Karpas-422 (cell line): ENCODE results near the gene TECR. TPM values are rescaled to one million over a fixed set of nuclear protein-coding genes. Genes with fewer than 3 reads are reported as not detected.
"Not testable (repeated sequence)": the region's sequence is repeated elsewhere in the genome, so short reads cannot be mapped to it uniquely, and the experiment has no call there.

Experiments used
- DNase-seq: peaks from one replicate; pipeline ENCODE4 v3.0.0-alpha.2; 2015
- H2AFZ ChIP-seq: fragments of 200-600 bp; sonication (generic); 2 replicates; pipeline ENCODE4 v1.6.1; 2014; ENCODE audit warnings: antibody characterized with exemption, low read length, mixed read lengths
- H3K27ac ChIP-seq: fragments of 200-600 bp; sonication (generic); 2 replicates; pipeline ENCODE4 v1.5.1; 2014; ENCODE audit warnings: mild to moderate bottlenecking, low read length, moderate library complexity
- H3K27me3 ChIP-seq: fragments of 200-600 bp; sonication (generic); 2 replicates; pipeline ENCODE4 v1.6.1; 2014; ENCODE audit warnings: low read length, mixed read lengths
- H3K36me3 ChIP-seq: fragments of 200-600 bp; sonication (generic); 2 replicates; pipeline ENCODE4 v1.6.1; 2014; ENCODE audit warnings: low read length, mixed read lengths; ENCODE audit not compliant: insufficient read depth
- H3K4me1 ChIP-seq: fragments of 200-600 bp; sonication (generic); 2 replicates; pipeline ENCODE4 v1.6.1; 2014; ENCODE audit warnings: mild to moderate bottlenecking, low read length, mixed read lengths
- H3K4me2 ChIP-seq: fragments of 200-600 bp; sonication (generic); 2 replicates; pipeline ENCODE4 v1.6.1; 2014; ENCODE audit warnings: low read length, low read depth, mild to moderate bottlenecking; ENCODE audit not compliant: poor library complexity, severe bottlenecking
- H3K4me3 ChIP-seq: fragments of 200-600 bp; sonication (generic); 2 replicates; pipeline ENCODE4 v1.5.1; 2014; ENCODE audit warnings: mild to moderate bottlenecking, antibody characterized with exemption, low read length, mixed read lengths
- H3K79me2 ChIP-seq: fragments of 200-600 bp; sonication (generic); 2 replicates; pipeline ENCODE4 v1.6.1; 2014; ENCODE audit warnings: mild to moderate bottlenecking, low read length, mixed read lengths
- H3K9ac ChIP-seq: fragments of 200-600 bp; sonication (generic); 2 replicates; pipeline ENCODE4 v1.6.0; 2014; ENCODE audit warnings: low read length
- H3K9me2 ChIP-seq: fragments of 200-600 bp; sonication (generic), shearing (Covaris generic); replicated peaks from 2 replicates; pipeline ENCODE4 v1.6.0; 2014; ENCODE audit warnings: mild to moderate bottlenecking, low read length, moderate library complexity; ENCODE audit not compliant: insufficient read depth
- H3K9me3 ChIP-seq: fragments of 300-700, 200-600 bp; sonication (generic); 2 replicates; pipeline ENCODE4 v1.6.1; 2014; ENCODE audit warnings: low read length, mixed read lengths
- H4K20me1 ChIP-seq: fragments of 200-600 bp; sonication (generic); 2 replicates; pipeline ENCODE4 v1.6.1; 2014; ENCODE audit warnings: mild to moderate bottlenecking, antibody characterized with exemption, low read length, low read depth; ENCODE audit not compliant: insufficient read depth
- total RNA-seq: library from RNA; depleted of rRNA; stranded (reverse); fragments of >200 nt; shearing (Covaris generic); gene quantifications from 2 replicates; pipeline ENCODE4 v1.2.3, GENCODE V29; 2014; ENCODE audit warnings: low replicate concordance

The TECR gene
- total RNA-seq, 1 experiment from 2014 or later, result 81.4 TPM

DNA sequence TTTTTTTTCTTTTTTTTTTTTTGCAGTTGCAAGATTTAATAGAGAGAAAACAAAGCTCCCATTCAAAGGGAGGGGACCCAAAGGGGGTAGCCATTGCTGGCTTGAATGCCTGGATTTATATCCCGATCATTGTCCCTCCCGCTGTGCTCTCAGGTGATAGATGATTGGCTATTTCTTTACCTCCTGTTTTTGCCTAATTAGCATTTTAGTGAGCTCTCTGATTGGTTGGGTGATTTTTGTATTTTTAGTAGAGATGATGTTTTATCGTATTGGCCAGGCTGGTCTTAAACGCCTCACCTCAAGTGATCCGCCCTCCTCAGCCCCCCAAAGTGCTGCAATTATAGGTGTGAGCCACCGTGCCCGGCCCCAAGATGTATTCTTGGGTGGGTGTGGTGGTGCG, 24.8 kb upstream of the TECR start:
- H3K4me3 ChIP-seq, H3K4me1 ChIP-seq, H3K9ac ChIP-seq: not testable (repeated sequence)

DNA sequence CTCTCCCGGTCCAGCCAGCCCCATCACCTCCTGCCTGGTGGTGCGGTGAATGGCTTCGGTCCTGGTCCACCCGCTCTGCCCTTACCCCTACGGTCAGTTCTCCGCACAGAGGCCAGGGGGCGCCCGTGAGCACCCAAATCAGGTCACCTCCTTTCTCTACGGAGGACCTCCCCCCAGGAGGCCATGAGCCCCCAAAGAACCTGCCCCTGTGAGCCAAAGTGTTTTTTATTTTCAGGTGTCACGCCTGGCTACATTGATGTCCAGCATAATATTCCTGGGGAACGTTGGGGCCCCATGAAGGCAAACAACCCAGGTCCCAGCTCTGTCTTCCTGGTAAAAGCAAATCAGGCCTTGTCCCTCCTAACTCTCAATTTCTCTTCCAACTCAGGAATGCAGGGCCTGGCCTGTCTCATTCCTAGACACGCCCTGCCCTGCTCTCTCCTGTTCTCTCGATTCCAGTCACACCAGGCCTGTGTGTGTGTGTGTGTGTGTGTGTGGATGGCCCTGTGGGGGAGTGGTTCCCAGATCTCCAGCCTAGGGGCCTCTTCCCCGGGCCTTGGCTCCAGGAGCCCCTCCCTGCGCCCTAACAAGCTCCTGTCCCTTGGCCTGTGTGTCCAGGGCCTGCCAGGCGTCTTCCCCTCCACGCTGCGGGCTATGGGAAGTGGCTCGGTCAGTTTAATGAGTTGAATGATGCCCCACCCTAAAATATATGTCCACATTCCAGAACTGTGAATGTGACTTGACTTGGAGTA, 23.7 kb upstream of the TECR start:
- H3K4me3 ChIP-seq, result no peak overlapping the region
- H3K4me1 ChIP-seq, result peaks cover 2% of the 10 kb centered on the region; the same call in 1 of the 2 replicates
- no peaks in the 10 kb centered on the region for H4K20me1 ChIP-seq
- H3K9me3 ChIP-seq, result no peaks in the 10 kb centered on the region
- no peak overlapping the region for H3K27ac ChIP-seq
- no peaks in the 10 kb centered on the region for H3K27me3 ChIP-seq
- H2AFZ ChIP-seq, result peak overlapping the region; percentile 73; the same call in 1 of the 2 replicates
- H3K79me2 ChIP-seq, result no peaks in the 10 kb centered on the region
- H3K9me2 ChIP-seq, result no peaks in the 10 kb centered on the region
- no peak overlapping the region for H3K4me2 ChIP-seq
- peak; percentile 86 for DNase-seq
- H3K9ac ChIP-seq, result no peak overlapping the region
- no peaks in the 10 kb centered on the region for H3K36me3 ChIP-seq

More for the DNA sequence above, 24.8 kb upstream of the TECR start:
- not testable (repeated sequence) for H3K27me3 ChIP-seq, H3K9me3 ChIP-seq, H4K20me1 ChIP-seq, H3K27ac ChIP-seq, H3K9me2 ChIP-seq, H3K36me3 ChIP-seq, H2AFZ ChIP-seq, H3K79me2 ChIP-seq, DNase-seq, H3K4me2 ChIP-seq

DNA sequence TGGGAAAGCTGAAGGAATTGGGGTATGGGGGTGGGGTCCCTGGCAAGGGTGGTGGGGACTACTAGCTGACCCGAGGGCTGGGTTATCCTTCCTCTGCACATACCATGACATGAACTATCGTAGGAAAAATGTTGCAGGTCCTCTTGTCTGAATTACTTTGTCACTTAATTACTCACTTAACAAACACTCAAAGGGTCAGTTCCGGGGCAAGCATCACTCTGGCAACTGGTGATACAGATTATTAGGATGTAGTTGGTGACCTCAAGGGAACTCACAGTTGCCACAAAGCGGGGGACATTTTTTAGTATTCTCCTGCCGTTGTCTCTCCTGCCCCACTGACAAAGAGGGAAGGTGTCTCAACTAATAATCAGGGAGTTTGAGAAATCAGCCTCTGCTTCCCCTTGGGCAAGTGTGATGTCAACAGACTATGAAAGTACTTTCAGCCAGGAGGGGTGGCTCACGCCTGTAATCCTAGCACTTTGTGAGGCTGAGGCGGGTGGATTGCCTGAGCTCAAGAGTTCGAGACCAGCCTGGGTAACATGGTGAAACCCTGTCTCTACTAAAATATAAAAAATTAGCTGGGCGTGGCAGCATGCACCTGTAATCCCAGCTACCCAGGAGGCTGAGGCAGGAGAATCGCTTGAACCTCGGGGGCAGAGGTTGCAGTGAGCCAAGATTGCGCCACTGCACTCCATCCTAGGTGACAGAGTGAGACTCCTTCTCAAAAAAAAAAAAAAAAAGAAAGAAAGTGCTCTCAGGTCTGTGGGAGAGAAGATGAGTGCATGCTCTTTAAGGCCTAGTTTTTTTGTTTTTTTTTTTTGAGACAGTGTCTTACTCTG, 21.5 kb upstream of the TECR start:
- Histone ChIP-seq H3K4me3 (no peak overlapping the region), H3K9me2 (no peaks in the 10 kb centered on the region), H3K9ac (no peak overlapping the region), H3K36me3 (no peaks in the 10 kb centered on the region), H3K9me3 (no peaks in the 10 kb centered on the region), H3K79me2 (no peaks in the 10 kb centered on the region), H4K20me1 (no peaks in the 10 kb centered on the region), H3K4me2 (no peak overlapping the region), H3K27ac (no peak overlapping the region), H2AFZ (no peak overlapping the region), H3K27me3 (no peaks in the 10 kb centered on the region), H3K4me1 (peaks cover 2% of the 10 kb centered on the region; the same call in 1 of the 2 replicates)
- DNase-seq, result no peak

DNA sequence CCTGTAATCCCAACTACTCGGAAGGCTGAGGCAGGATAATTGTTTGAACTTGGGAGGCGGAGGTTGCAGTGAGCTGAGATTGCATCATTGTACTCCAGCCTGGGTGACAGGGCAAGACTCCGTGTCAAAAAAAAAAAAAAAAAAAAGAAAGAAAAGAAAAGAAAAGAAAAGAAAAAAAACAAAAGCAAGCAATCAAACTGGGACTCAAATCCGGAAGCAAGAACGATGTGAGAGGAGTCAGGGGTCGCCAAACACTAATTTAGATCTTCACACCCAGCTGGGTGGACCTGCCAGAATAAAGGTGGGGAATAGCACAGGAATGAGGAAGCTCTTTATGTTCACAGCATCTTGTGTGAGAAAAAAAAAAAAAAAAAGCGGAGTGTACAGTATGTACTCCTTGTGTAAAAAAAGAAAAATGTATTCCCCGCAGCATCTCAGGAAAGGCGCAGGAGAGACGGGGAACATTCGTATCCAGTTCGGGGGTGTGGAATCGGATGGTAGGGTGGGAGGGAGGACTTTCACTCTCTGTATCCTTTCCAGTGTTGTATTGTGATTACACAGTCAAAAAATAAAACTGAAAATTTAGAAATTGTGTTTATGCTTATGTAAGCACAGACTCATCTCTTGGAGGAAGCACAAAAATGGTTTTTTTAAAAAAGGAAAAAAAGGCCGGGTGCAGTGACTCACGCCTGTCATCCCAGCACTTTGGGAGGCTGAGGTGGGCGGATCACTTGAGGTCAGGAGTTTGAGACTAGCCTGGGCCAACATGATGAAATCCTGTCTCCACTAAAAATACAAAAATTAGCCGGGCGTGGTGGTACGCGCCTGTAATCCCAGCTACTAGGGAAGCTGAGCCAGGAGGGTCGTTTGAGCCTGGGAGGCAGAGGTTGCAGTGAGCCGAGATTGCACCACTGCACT, 18.8 kb upstream of the TECR start:
- no peak overlapping the region for H3K27ac ChIP-seq
- no peak for DNase-seq
- H3K9me3 ChIP-seq, result no peaks in the 10 kb centered on the region
- H3K36me3 ChIP-seq, result peaks cover 12% of the 10 kb centered on the region
- H3K9ac ChIP-seq, result no peak overlapping the region
- H4K20me1 ChIP-seq, result peaks cover 7% of the 10 kb centered on the region; the same call in 1 of the 2 replicates
- no peak overlapping the region for H2AFZ ChIP-seq
- no peaks in the 10 kb centered on the region for H3K27me3 ChIP-seq
- H3K4me2 ChIP-seq, result no peak overlapping the region
- no peaks in the 10 kb centered on the region for H3K79me2 ChIP-seq
- H3K4me1 ChIP-seq, result peaks cover 3% of the 10 kb centered on the region; the same call in 1 of the 2 replicates
- no peaks in the 10 kb centered on the region for H3K9me2 ChIP-seq
- H3K4me3 ChIP-seq, result no peak overlapping the region

DNA sequence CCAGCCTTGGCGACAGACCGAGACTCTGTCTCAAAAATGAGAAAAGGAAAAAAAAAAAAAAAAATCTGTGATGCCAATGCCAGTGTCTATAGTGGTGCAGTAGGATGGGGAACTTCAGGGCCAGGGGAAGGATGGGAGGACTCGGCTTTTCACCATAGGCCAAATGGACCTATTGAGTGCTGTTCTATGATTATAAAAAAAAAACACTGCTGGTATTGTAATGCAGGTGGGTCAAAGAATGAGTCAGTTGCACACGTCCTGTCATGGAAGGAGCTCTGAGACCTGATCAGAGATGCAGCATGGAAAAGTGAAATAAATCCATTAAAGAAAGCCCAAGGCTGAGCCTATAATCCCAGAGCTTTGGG, 18.2 kb upstream of the TECR start:
- Histone ChIP-seq H4K20me1 (peaks cover 13% of the 10 kb centered on the region), H2AFZ (no peak overlapping the region), H3K9ac (no peak overlapping the region), H3K27ac (no peak overlapping the region), H3K79me2 (peaks cover 1% of the 10 kb centered on the region; the same call in 1 of the 2 replicates), H3K9me3 (no peaks in the 10 kb centered on the region), H3K9me2 (no peaks in the 10 kb centered on the region), H3K36me3 (peaks cover 18% of the 10 kb centered on the region), H3K4me2 (no peak overlapping the region), H3K4me3 (no peak overlapping the region), H3K27me3 (no peaks in the 10 kb centered on the region), H3K4me1 (peaks cover 6% of the 10 kb centered on the region)
- DNase-seq, result no peak

DNA sequence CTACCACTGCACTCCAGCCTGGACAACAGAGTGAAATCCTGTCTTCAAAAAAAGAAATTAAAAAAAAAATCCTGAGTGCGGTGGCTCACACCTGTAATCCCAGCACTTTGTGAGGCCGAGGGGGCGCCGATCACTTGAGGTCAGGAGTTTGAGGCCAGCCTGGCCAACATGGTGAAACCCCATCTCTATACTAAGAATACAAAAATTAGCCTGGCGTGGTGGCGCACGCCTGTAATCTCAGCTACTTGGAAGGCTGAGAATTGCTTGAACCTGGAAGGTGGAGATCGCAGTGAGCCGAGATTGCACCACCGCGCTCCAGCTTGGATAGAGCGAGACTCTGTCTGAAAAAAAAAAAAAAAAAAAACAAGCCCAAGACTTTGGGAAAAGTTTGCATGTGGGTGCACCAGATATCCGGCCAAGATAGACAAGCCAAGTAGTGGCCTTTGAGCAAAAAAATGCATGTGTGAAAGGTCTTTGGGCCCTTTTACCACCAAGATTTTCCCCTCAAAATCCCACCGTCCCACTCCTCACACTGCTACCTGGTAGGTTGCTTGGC, 16.9 kb upstream of the TECR start:
- H3K9me3 ChIP-seq, result no peaks in the 10 kb centered on the region
- peaks cover 26% of the 10 kb centered on the region for H4K20me1 ChIP-seq
- H3K9ac ChIP-seq, result no peak overlapping the region
- peaks cover 14% of the 10 kb centered on the region for H3K79me2 ChIP-seq
- no peak overlapping the region for H3K4me2 ChIP-seq
- no peak for DNase-seq
- no peak overlapping the region for H3K4me3 ChIP-seq
- peaks cover 17% of the 10 kb centered on the region for H3K4me1 ChIP-seq
- H3K27me3 ChIP-seq, result no peaks in the 10 kb centered on the region
- peaks cover 25% of the 10 kb centered on the region for H3K36me3 ChIP-seq
- no peaks in the 10 kb centered on the region for H3K9me2 ChIP-seq
- H2AFZ ChIP-seq, result no peak overlapping the region
- no peak overlapping the region for H3K27ac ChIP-seq

DNA sequence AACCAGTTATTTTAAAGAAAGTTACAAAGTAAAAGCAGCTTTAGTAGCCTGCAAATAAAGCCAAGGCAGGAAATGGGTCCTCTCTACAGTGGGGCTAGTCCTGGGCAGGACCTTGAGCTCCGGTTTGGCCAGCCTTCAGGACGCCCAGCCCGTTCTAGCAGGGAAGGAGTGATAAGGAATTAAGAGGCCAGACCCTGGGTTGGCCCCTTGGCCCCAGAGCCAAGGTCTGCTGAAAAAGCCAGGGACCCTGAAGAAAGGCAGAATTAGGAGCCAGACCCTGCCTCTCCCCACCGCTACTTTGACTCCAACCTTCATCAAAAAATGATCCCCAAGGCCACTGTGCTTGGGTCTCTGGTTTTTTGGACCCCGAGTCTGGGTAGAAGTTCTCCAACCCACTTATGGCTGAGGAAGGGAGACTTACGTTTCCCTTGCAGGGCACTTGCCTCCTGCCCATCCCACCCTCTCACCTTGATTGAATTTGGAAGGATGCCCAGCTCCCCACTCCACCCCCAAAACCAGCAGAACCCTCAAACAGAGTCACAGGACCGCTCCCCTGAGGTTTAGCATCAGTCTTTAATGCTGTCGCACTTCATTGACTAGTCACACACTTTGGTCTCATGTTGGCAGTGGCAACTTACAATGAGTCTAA, 15.1 kb upstream of the TECR start:
- Histone ChIP-seq H3K9me2 (no peaks in the 10 kb centered on the region), H3K9ac (no peak overlapping the region), H3K36me3 (peaks cover 25% of the 10 kb centered on the region), H4K20me1 (peaks cover 28% of the 10 kb centered on the region), H3K4me2 (no peak overlapping the region), H3K27me3 (no peaks in the 10 kb centered on the region), H3K27ac (no peak overlapping the region), H3K4me1 (peaks cover 22% of the 10 kb centered on the region), H2AFZ (no peak overlapping the region), H3K9me3 (no peaks in the 10 kb centered on the region), H3K79me2 (peaks cover 21% of the 10 kb centered on the region), H3K4me3 (no peak overlapping the region)
- DNase-seq, result no peak
